Progenitor cell of endocrine pancreas (in vitro differentiated cells): ENCODE results near the gene DNAL1. TPM values are rescaled to one million over a fixed set of nuclear protein-coding genes. Genes with fewer than 3 reads are reported as not detected.

ENCODE experiments used
- DNase-seq: peaks from one replicate; pipeline ENCODE4 v3.0.0; 2021; ENCODE audit warnings: low spot score; ENCODE audit not compliant: unreplicated experiment
- H3K27ac Mint-ChIP-seq: 2 replicates; pipeline ENCODE4 v1.8.0; 2021; ENCODE audit warnings: mild to moderate bottlenecking, moderate library complexity, mixed read lengths
- H3K27me3 Mint-ChIP-seq: 2 replicates; pipeline ENCODE4 v1.8.0; 2021; ENCODE audit warnings: mixed read lengths
- H3K36me3 Mint-ChIP-seq: 2 replicates; pipeline ENCODE4 v1.8.0; 2022; ENCODE audit warnings: mixed read lengths; ENCODE audit not compliant: insufficient read depth
- H3K4me1 Mint-ChIP-seq: 2 replicates; pipeline ENCODE4 v1.8.0; 2021; ENCODE audit warnings: low read depth, mixed read lengths
- H3K4me3 Mint-ChIP-seq: 2 replicates; pipeline ENCODE4 v1.8.0; 2021; ENCODE audit warnings: low read depth, mild to moderate bottlenecking, moderate library complexity, mixed read lengths
- H3K9me3 Mint-ChIP-seq: 2 replicates; pipeline ENCODE4 v1.8.0; 2021; ENCODE audit warnings: low read depth, mixed read lengths
- total RNA-seq: library from RNA; stranded (reverse); gene quantifications from 2 replicates; pipeline ENCODE4 v1.2.1, GENCODE V29; 2021
- TF ChIP-seq, protein P1 (sequence below): fragments of 200-600 bp; sonication (generic); IDR thresholded peaks from one replicate; pipeline ENCODE4 v1.5.0; 2021; ENCODE audit warnings: antibody characterized with exemption, mild to moderate bottlenecking; ENCODE audit not compliant: unreplicated experiment

DNAL1 gene
- total RNA-seq, 1 donor from 2014 or later = 29.9 TPM

DNA sequence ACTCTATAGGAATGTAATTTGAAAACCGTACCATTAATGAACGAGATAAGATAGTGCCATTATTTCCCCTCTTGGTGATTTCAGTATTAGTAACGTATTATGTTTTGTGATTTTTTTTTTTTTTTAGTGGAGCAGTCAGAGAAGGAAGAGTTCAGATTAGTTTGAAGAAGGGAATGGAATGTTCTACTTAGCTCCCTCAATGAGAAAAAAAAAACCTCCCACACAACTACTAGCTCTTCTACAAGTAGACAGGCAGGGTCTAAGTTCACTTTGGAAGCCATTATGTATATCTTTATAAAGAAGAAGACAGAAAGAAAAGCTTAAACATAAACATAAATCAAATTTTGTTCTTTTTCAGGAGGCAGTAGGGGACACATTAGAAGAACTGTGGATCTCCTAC lies 42.1 kb downstream of the DNAL1 start:
- Mint-ChIP-seq H3K27me3 (no peaks in the 10 kb centered on the region), H3K4me3 (no peak overlapping the region), H3K27ac (no peak overlapping the region), H3K36me3 (peaks cover 19% of the 10 kb centered on the region), H3K4me1 (no peaks in the 10 kb centered on the region), H3K9me3 (no peaks in the 10 kb centered on the region)
- TF ChIP-seq, protein P1, sequence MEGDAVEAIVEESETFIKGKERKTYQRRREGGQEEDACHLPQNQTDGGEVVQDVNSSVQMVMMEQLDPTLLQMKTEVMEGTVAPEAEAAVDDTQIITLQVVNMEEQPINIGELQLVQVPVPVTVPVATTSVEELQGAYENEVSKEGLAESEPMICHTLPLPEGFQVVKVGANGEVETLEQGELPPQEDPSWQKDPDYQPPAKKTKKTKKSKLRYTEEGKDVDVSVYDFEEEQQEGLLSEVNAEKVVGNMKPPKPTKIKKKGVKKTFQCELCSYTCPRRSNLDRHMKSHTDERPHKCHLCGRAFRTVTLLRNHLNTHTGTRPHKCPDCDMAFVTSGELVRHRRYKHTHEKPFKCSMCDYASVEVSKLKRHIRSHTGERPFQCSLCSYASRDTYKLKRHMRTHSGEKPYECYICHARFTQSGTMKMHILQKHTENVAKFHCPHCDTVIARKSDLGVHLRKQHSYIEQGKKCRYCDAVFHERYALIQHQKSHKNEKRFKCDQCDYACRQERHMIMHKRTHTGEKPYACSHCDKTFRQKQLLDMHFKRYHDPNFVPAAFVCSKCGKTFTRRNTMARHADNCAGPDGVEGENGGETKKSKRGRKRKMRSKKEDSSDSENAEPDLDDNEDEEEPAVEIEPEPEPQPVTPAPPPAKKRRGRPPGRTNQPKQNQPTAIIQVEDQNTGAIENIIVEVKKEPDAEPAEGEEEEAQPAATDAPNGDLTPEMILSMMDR = no peak
- DNase-seq = no peak

DNA sequence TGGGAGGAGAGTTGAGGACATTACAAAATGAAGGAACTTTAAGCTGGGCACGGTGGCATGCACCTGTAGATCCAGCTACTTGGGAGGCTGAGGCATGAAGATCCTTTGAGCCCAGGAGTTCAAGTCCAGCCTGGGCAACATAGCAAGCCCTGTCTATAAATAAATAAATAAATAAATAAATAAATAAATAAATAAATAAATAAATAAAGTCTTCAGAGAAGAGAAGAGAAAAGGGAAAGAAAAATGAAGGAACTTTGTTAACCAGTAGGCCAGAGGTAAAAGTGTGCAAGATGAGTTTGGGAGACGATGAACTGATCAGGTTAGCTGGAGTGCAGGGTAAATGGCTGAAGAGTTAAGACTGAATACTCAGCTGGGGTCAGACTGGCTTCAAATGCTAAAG lies 49.3 kb downstream of the DNAL1 start:
- Mint-ChIP-seq H3K27ac (no peak overlapping the region), H3K27me3 (no peaks in the 10 kb centered on the region), H3K36me3 (peaks cover 27% of the 10 kb centered on the region), H3K4me3 (no peak overlapping the region), H3K4me1 (no peaks in the 10 kb centered on the region), H3K9me3 (no peaks in the 10 kb centered on the region)
- TF ChIP-seq, protein P1 = no peak
- DNase-seq = no peak

DNA sequence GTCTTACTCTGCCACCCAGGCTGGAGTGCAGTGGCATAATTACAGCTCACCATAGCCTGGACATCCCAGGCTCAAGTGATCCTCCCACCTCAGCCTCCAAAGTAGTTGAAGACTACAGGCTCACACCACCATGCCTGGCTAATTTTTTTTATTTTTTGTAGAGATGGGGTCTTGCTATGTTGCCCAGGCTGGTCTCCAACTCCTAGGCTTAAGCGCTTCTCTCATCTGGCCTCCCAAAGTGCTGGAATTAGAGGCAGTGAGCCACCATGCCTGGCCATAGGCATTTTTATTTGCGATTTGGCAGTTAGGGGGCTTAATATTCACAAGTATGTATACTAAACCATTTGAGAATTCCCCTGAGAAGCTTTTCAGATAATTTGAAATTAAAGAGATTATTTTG lies 50.3 kb downstream of the DNAL1 start:
- Mint-ChIP-seq H3K9me3 (no peaks in the 10 kb centered on the region), H3K36me3 (peaks cover 25% of the 10 kb centered on the region), H3K4me1 (peaks cover under 1% of the 10 kb centered on the region), H3K27ac (no peak overlapping the region), H3K4me3 (no peak overlapping the region), H3K27me3 (no peaks in the 10 kb centered on the region)
- no peak for DNase-seq
- TF ChIP-seq, protein P1 = no peak

DNA sequence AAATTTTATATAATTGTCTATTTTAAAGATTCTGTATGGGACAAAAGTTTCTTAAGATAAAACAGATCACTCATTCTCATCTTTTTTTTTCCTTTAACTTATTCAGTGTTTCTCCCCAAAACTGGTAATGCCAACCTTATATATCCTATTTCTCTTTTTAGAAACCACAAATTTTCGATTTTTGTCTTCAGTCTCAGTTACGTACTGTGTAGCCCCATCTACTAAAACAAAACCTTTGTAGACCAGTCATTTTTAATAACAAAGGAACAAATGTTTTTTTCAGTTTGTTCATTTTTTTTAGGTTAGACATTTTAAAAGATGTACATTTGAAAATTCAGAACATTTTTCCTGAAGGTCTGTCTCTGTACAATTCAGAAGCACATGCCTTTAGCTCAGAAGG lies 51.2 kb downstream of the DNAL1 start:
- Mint-ChIP-seq H3K4me1 (peaks cover 7% of the 10 kb centered on the region), H3K36me3 (peaks cover 25% of the 10 kb centered on the region), H3K9me3 (no peaks in the 10 kb centered on the region)

DNA sequence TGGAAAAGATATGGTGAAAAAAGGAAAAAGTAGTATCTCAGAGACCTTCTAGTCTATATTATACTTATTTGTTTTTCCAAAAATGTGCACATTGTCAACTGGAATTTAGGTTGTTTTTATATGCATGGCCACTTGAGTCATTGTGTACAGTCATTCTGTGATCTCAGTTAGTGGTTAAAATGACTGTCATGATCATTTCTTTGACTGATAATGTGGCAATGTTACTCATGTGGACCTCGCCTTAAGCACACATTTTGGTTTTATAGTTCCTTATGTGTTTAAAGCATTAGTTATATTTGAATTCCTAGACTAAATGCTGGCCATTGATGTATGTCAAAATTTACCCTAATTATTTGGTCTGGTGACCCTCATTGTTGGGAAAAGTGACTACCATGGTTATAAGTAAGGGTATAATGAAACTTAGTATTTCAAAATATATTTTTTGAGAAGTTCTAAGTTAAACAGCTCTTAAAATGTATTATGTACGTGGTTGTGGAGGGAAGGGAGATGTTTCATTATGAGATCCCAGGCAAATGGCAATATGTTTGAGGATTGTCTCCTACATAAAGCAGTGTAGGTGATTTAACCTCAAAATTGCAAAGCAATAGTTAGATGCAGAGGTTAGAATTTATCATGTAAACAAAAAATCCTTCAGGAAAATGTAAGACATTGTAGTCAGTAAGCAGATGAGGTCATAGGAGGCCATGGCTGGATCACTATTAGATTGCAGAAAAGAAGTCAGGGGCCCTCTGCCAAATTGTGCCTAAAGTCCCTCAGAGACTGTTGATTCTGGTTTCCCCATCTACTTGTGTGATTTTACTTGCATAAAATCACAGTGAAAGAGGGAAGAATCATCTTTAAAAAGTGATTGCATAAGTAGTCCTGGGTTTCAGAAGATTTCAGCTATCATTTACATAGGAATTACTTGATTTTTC lies 51.9 kb downstream of the DNAL1 start:
- H3K36me3 Mint-ChIP-seq = peaks cover 23% of the 10 kb centered on the region
- no peak overlapping the region for H3K27ac Mint-ChIP-seq
- H3K4me3 Mint-ChIP-seq = no peak overlapping the region
- TF ChIP-seq, protein P1 = no peak
- H3K4me1 Mint-ChIP-seq = peaks cover 7% of the 10 kb centered on the region
- no peaks in the 10 kb centered on the region for H3K27me3 Mint-ChIP-seq
- H3K9me3 Mint-ChIP-seq = no peaks in the 10 kb centered on the region
- no peak for DNase-seq

More for the DNA sequence above, 51.2 kb downstream of the DNAL1 start:
- Mint-ChIP-seq H3K27ac (no peak overlapping the region), H3K4me3 (no peak overlapping the region), H3K27me3 (no peaks in the 10 kb centered on the region)
- TF ChIP-seq, protein P1 = no peak
- DNase-seq = no peak
